ENCODE measurements around the gene RNF31.

The RNF31 gene

DNA sequence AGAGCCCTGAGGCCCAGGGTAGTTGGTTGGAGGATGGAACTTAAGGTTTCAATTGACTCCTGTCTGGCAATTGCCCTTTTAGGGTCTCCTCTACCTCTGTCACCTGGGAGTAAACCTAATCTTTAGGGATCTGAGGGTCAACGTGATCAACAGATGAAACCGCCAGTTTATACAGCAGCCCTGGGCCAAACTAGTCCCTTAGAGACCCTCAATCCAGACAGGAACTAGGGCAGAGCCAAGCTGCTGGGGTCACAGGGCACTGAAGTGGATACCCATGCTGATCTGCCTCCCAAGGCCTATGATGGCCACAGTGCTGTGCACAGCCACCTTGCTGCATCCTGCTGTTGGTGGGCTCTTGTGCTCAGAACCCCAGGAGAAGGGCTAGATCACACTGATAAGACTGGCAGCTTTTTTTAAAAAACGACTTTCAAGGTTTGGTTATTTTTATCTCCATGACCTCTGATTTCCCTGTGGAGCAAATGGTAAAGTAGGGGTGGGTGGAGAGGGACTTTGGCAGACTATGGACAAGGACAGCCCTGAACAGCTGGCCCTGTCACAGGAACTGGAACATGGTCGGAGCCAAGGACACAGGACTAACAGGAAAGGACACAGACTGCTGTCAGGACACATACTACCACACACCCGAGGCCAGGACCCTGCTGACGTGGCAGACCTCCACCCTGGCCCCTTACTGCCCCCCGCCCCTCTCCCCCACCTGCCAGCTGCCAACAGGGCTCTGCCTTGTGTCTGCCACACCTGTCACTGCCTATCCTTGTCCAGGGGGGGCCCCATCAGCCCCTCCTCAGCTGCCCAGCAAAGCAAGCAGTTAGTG, 16.4 kb upstream of the RNF31 start:
- no peak overlapping the region for H2AFZ ChIP-seq (ENCODE audit: low read length)
- H3K79me2 ChIP-seq (ENCODE audit: insufficient read depth, low read length), result no peaks in the 10 kb centered on the region
- peak overlapping the region; percentile 12 for H3K4me2 ChIP-seq (ENCODE audit: low read depth, low read length, poor library complexity, severe bottlenecking)
- peaks cover 22% of the 10 kb centered on the region for H3K4me1 ChIP-seq (ENCODE audit: insufficient read depth, low read length, poor library complexity, severe bottlenecking)
- peak overlapping the region; percentile 17 for H3K9ac ChIP-seq (ENCODE audit: low read depth, low read length, poor library complexity, severe bottlenecking)
- no peaks in the 10 kb centered on the region for H4K20me1 ChIP-seq (ENCODE audit: insufficient read depth, low read length, poor library complexity, severe bottlenecking)
- H3K36me3 ChIP-seq (ENCODE audit: insufficient read depth, low read length), result no peaks in the 10 kb centered on the region
- TF ChIP-seq CTCF (conservative IDR thresholded peaks at IDR 0.05; ENCODE audit: low read length) (no peak), EZH2phosphoT487 (IDR thresholded peaks at IDR 0.05; ENCODE audit: borderline replicate concordance) (no peak)
- H3K9me2 ChIP-seq (replicated peaks; ENCODE audit: low read depth, low read length), result no peaks in the 10 kb centered on the region
- no peaks in the 10 kb centered on the region for H3K27me3 ChIP-seq (ENCODE audit: insufficient read depth, low read length, poor library complexity, severe bottlenecking)
- H3K9me3 ChIP-seq (ENCODE audit: insufficient read depth, low read depth, low read length), result no peaks in the 10 kb centered on the region
- no peak overlapping the region for H3K4me3 ChIP-seq (ENCODE audit: low read length, poor library complexity, severe bottlenecking)
- no peaks in the 10 kb centered on the region for H3F3A ChIP-seq (ENCODE audit: low read depth)

DNA sequence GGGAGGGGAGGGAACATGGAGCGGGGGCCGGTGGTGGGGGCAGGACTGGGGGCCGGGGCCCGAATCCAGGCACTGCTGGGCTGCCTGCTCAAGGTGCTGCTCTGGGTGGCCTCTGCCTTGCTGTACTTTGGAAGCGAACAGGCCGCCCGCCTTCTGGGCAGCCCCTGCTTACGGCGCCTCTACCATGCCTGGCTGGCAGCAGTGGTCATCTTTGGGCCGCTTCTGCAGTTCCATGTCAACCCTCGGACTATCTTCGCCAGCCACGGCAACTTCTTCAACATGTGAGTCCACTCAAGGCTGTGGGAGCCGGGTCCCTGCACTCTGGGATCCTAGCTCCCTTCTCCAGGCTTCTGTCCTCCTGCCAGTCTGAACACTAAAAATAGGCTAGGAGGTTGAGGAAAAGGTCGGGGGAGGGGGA, 15.7 kb upstream of the RNF31 start:
- no peak overlapping the region for H3K4me3 ChIP-seq (ENCODE audit: low read length, poor library complexity, severe bottlenecking)
- H3F3A ChIP-seq (ENCODE audit: low read depth), result no peaks in the 10 kb centered on the region
- H2AFZ ChIP-seq (ENCODE audit: low read length), result no peak overlapping the region
- H3K9me2 ChIP-seq (replicated peaks; ENCODE audit: low read depth, low read length), result no peaks in the 10 kb centered on the region
- peaks cover 3% of the 10 kb centered on the region for H4K20me1 ChIP-seq (ENCODE audit: insufficient read depth, low read length, poor library complexity, severe bottlenecking)
- H3K9me3 ChIP-seq (ENCODE audit: insufficient read depth, low read depth, low read length), result no peaks in the 10 kb centered on the region
- no peaks in the 10 kb centered on the region for H3K36me3 ChIP-seq (ENCODE audit: insufficient read depth, low read length)
- H3K9ac ChIP-seq (ENCODE audit: low read depth, low read length, poor library complexity, severe bottlenecking), result no peak overlapping the region
- TF ChIP-seq CTCF (conservative IDR thresholded peaks at IDR 0.05; ENCODE audit: low read length) (no peak), EZH2phosphoT487 (IDR thresholded peaks at IDR 0.05; ENCODE audit: borderline replicate concordance) (no peak)
- H3K79me2 ChIP-seq (ENCODE audit: insufficient read depth, low read length), result peaks cover 6% of the 10 kb centered on the region
- no peaks in the 10 kb centered on the region for H3K27me3 ChIP-seq (ENCODE audit: insufficient read depth, low read length, poor library complexity, severe bottlenecking)
- no peak overlapping the region for H3K4me2 ChIP-seq (ENCODE audit: low read depth, low read length, poor library complexity, severe bottlenecking)
- peaks cover 27% of the 10 kb centered on the region for H3K4me1 ChIP-seq (ENCODE audit: insufficient read depth, low read length, poor library complexity, severe bottlenecking)

- H3K36me3 ChIP-seq (ENCODE audit: insufficient read depth, low read length), result no peaks in the 10 kb centered on the region
- peaks cover 33% of the 10 kb centered on the region for H3K4me1 ChIP-seq (ENCODE audit: insufficient read depth, low read length, poor library complexity, severe bottlenecking)
- no peak overlapping the region for H2AFZ ChIP-seq (ENCODE audit: low read length)
- peaks cover 4% of the 10 kb centered on the region for H4K20me1 ChIP-seq (ENCODE audit: insufficient read depth, low read length, poor library complexity, severe bottlenecking)
- no peak for TF ChIP-seq CTCF (conservative IDR thresholded peaks at IDR 0.05; ENCODE audit: low read length)
- no peaks in the 10 kb centered on the region for H3F3A ChIP-seq (ENCODE audit: low read depth)
- H3K4me2 ChIP-seq (ENCODE audit: low read depth, low read length, poor library complexity, severe bottlenecking), result no peak overlapping the region
- H3K4me3 ChIP-seq (ENCODE audit: low read length, poor library complexity, severe bottlenecking), result no peak overlapping the region
- no peak overlapping the region for H3K9ac ChIP-seq (ENCODE audit: low read depth, low read length, poor library complexity, severe bottlenecking)
- H3K79me2 ChIP-seq (ENCODE audit: insufficient read depth, low read length), result peaks cover 12% of the 10 kb centered on the region
- H3K9me3 ChIP-seq (ENCODE audit: insufficient read depth, low read depth, low read length), result no peaks in the 10 kb centered on the region
- no peaks in the 10 kb centered on the region for H3K9me2 ChIP-seq (replicated peaks; ENCODE audit: low read depth, low read length)
- no peaks in the 10 kb centered on the region for H3K27me3 ChIP-seq (ENCODE audit: insufficient read depth, low read length, poor library complexity, severe bottlenecking)
Observed at GRCh38 chr14:24132061-24132685, 15.1 kb upstream of the RNF31 start.

Measured in Loucy (cell line).